ENCODE results near the gene BATF3.

BATF3 gene

DNA sequence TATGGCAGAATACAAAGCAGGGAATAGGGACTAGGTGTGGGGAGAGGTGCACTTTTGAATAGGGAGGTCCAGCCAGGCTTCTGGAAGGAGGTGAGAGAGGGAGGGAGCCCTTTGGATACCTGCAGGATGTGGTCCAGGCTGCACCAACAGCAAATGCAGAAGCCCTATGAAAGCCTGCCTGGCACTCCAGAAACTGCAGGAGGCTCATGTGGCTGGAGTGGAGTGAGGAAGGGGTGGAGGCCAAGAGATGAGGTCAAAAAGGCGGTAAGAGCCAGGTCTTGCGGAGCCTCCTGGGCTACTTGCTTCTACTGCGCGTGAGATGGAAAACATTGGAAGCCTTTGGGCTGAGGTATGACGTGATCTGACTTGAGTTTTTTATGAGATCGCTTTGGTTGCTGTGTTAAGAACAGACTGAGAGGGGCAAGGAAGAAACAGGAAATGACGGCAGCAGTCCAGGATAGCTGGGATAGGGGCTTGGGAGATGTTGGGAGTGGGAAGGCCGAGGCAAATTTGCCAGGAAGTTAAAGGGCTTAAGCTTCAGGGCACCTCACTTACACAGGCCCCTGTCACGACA is 4.4 kb upstream of the BATF3 start:
- no peak for DNase-seq (ENCODE audit: low spot score)

DNA sequence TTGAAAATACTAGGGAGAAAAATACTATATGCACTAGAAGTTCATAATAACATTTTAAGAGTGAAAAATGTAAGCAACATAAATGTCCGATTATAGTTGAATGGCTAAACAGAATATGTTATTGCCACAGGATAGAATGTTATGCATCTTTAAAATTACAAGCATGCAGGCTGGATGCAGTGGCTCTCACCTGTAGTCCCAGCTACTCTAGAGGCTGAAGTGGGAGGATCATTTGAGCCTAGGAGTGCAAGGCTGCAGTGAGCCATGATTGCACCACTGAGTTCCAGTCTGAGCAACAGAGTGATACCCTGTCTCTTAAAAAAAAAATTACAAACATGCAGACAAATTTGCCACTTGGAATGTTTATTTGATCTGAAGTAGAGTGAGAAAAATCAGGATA is 3.0 kb upstream of the BATF3 start:
- DNase-seq (ENCODE audit: low spot score), result no peak

DNA sequence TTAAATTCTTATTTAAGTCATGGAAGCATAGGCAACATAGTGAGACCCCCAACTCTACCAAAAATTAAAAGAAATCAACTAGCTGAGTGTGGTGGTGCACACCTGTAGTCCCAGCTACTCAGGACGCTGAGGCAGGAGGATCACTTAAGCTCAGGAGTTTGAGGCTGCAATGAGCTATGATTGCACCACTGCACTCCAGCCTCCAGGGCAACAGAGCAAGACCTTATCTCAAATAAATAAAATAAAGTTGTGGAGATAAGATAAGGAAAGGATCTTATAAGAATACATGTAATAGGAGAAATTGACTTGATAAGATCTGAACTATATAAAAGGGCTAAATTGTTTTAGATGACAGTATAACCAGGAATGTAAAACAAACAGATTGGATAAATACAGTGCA is 2.3 kb upstream of the BATF3 start:
- no peak for DNase-seq (ENCODE audit: low spot score)

DNA sequence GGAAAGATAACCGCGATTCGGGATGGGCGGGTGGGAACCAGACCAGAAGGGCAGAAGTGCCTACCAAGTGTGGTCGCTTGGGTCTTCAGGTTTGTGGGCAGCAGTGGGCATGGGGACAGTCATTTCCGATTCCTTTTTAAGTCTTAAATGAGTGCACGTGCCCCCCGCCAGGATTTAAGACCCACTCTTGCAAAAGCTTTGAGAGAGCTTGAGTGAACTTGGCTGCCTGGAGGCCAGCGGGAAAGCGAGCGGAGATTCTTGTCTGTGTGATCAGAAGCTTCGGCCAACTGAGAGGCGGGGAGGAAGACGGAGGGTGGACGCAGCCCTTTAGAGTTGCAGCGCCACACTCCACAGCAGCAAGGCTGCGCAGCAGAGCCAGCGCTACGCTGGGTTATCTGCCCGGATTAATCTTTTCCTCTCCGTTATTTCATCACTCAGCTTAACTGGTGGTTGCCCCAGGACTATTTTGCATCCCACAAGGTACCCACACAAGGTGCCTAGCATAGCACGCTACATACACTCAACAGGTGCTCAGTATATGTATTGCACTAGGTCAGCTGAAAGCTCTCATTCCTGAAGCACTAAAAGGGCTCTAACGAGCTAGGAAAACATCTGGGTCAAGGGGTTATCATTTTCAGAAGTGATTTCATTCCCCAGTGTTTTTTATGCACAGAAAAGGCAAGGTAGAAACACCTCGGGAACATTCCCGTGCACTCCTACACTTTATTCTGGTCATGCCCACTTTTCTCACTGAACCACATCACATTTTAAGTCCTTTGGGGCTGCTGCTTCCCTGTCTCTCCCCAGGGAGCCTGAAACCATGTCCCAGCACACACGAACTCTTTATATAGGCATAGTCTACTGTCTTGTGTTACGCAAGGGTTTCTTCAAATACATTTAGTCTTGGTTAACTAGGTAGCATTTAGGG is 1.5 kb upstream of the BATF3 start:
- no peak for DNase-seq (ENCODE audit: low spot score)

DNA sequence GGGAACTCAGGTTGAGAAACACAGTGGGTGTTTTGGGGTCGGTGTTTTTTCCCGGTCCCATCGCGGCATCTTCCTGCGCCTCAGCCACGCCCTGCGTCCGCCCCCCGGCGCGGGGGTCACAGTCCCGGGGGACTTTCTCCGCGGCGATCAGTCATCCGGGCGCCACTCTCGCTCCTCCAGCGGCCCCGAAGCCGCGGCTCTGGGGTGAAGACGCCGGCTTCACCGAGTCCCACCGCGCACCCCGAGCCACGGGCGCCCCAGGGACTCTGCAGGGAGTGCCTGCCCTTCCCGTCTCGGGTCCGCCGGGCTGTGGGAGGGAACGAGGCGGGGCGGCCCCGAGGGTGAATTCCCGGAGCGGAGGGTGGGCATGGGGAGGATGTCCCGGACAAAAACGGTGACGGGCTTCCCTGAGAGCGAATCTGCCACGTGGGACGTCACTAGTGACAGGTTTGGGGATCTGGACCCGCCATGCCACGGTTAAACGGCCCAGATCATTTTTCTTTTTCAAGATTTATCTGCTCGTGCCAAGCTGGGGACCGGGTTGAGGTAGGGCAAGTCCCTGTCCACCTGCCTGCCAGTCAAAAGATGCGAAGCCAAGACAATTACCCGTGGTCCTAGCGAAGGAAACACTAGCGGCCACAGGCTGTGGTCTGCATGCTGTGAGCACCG is 717 bp upstream of the BATF3 start:
- no peak for DNase-seq (ENCODE audit: low spot score)

DNA sequence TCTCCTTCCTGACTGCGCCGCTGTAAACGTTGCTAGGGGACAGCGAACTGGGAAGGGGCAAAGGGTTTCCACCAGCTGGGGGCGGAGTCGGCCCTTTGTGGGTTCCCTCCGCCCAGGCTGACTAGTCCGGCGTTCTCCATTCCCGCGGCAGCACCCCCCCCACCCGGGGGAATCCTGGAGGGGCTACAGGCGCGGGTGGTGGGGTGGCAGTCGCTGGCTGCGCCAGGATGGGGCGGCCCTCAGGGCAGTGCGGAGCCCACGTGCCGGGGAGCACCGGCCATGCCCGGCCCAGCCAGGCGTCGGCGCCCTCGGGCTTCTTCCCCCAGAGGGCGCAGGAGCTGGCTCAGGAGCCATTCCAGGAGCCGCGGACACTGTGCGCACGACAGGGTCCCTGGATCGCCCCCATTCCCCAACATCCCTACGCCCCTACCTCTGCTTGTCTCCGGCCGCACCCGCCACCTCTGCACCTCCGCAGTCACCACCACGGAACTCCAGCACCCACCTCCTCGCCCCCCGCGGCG is 476 bp downstream of the BATF3 start:
- peak; percentile 42 for DNase-seq (ENCODE audit: low spot score)

DNA sequence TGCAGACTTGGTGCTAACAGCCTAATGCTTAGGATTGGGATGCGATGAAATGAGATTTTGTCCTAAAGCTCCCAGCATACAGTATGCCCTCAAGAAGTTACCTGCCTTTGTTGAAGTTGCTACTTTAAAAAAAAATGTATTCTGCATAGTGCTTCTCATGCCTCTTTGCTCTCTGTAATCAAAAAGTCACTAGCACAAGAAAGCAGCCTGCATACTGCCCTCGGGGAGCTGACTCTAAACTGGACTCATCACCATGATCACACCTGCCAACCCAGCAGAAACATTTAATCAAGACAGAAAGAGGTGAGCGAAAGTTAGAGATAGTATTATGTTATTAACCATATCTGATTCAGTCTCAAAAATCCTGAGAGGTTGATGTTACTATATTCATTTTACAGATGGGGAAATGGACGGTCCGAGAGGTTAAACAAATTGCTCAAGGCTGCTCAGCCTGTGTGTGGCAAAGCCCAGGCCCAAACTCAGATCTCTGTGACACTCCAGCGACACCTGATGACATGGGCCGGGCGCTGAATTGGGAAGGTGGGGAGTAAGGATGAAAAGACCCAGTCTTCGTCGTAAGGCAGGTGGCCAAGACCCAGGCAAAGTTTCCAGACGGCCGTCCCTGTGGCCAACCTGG is 1.1 kb downstream of the BATF3 start:
- DNase-seq (ENCODE audit: low spot score), result no peak

DNA sequence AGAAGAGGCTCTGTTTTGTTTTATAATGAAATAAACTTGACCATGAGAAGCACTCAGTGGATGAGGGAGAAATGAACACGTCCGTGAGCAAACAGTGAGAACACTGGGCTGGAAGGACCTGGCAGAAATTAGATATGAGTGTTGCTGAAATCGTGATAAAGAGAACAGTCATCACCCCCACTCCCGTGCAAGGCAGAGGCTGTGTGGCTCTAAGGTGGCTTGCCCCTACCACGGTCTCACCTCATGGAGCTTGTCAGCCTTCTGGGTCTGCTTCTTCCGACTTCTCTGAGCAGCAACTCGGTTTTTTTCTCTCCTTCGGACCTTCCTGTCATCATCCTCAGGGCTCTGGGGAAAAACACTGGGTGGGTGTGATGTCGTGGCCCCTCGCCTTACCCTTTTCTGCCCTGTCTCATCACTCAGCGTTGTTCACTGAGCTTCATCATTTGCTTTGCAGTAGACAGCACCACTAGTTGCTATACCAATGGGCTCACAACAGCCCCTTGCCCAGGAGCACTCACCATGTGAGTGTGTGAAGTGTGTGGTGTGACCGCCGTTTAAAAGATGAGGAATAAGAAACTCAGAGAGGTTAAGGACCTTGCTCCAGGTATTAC is 2.8 kb downstream of the BATF3 start:
- DNase-seq (ENCODE audit: low spot score), result no peak

DNA sequence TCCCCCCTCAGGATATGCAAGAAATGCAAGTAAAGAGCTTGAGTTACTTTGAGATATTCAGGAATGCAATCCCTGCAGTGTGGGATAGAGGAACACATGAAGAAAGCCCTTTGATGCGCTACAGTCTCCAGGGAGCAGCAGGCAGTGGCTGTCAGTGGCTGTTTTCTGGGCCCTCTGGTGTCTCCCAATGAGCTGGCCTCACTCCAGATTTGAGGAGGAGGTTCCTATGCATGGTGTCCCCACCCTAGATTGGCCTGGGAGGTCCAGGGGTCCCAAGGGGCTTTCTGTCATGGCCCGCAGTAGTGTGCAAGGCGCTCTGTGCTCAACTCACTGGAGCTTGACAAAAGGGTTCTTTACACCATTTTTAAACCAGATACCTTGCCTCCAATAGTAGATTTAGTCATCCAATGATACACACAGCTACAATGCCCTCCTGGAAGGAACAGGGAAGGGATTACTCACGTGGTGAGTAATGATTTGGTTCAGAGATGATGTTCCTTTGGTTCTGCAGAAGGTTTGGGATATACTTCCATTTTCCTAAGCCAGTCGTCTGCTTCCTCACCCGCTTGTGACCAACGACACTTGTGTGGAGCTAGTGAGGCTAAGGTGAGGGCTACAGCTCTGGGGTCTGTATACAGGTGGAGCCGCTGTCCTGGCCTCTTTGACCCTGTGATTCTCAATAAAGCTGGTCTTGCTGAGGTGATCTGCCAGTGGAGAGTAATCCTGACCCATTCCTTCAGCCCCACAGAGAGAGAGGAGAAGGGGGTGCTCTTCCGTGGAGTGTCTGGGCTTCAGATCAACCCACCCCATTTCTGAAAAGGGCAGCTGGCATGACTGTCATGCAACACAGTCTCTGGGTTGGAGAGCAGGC is 6.6 kb downstream of the BATF3 start:
- no peak for DNase-seq (ENCODE audit: low spot score)

DNA sequence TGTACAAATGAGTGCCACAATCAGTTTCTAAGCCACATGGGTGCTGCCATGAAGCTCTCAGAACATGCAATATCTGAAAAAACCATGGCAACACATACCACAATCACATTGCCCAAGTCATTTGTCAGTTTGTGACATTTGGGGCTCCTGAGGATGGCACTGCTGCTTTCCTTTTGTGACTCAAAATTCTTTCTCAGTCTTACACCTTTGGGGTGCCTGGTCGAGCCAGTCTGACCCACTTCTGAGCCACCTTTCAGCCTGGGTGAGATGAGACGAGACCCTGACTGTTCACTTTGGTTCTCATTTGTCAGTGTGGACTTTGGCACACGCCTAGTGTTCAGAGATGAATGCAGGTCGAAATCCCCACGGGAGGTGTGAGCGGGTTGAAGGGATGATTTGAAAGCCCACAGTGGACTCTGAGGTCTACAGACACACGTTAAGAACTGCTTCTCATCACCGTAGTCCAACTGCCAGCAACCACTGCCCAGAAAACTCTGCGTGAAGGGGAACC is 8.0 kb downstream of the BATF3 start:
- DNase-seq (ENCODE audit: low spot score), result no peak

DNA sequence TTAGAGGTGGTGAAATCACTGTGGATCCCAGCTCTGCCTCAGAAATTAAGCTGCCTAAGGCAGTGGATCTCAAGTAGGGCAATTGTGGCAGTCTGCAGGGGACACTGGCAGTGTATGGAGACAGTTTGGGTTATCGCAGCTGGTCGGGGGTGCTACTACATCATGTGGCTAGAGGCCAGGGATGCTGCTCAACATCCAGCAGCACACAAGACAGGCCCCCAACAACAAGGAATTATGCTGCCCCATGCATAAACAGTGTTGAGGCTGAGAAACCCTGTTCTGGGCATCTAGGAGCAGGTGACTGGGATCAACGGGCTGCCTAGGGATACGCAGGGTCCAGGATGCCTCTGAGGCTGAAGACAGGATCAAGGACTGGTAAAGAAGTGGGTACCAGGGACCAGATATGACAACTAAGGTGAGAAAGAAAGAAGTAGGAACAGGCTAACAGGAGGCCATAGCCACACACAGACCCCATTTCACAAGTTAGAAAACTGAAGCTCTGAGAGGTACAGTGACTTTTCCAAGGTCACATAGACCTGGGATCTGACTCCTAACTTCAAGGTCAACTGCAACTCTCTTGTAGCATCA is 8.7 kb downstream of the BATF3 start:
- no peak for DNase-seq (ENCODE audit: low spot score)

DNA sequence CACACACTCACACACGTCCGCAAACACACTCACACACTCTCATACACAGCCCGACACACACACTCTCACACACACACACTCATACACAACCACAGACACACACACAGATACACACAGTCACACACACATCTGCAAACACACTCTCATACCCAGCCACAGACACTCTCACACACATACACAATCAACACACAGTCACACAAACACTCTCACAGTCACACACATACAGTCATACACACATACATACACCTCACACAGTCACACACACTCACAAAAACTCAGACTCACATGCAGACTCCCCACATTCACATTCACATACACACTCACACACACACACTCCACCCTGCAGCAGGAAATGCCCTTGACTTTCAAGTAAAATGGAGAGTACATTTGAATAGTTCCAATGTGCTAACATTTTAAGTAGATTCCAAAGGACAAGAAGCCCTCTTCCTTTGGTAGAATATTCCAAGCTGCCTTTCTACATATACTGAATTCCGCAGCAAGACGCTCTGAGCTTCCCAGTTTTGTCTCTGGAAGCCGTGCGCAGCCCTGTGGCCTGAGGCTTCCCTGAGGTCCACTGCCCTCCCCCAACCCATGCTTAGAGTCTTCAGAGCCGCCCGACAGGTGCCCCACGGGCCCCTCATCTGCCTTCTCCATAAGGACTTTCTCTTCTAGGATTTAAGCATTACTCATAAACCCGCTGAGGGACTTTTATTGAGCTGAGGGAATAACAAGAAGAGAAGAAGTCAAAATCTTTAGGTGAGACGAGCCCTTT is 9.7 kb downstream of the BATF3 start:
- DNase-seq (ENCODE audit: low spot score), result no peak

DNA sequence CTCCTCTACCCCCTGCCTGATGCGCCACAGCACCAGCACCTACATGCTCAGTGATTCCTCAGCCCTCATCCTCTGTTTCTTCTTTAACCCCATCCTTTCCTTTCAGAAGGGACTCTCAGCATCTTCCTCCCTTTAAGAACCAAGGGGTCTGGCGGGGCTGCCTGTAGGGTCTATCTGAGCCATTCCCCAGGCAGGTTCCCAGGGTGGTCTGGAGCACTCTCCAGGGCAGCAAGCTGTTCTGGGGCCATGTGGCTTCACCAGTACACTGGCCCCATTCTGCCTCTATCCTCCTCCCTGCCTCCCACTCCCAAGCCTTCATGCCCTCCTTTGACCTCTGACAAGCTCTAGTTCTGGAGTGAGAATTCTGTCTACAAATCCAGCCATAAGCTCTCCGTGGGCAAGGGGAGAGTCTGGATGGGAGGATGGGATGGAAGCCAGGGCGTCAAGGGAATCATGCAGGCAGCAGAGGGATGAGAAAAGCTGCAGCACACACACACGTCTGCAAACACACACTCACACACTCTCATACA is 10.4 kb downstream of the BATF3 start:
- DNase-seq (ENCODE audit: low spot score), result no peak

DNA sequence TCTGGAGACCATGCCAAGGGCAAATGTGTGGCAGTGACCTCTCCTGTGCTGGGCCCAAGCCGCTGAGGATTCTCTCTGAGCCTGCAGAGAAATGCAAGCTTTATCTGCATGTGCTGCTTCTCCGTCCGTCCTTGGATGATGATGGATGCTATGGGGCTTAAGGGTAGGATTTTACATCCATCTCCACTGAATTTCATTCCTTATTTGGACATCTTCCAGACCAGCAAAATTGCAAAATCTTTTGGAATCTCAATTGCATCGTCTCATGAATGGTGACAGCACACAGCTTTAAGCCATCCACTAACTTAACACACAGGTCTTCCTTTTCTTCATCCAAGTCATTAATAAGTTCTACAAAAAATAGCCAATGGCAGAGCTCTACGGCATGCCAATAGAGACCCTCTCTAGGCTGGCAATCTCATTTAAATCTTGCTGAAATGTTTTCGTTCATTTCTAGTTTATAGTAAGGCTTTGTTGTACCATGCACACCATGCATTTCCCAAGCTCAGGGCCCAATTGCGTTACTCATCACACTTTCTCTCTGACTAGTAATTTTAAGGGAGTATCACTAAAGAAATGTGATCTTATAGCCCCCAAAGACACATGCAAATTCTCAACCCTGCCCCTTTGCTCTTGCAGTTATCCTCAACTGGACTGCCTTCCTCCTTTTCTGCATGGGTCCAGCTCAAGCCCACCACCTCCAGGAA is 11.1 kb downstream of the BATF3 start:
- no peak for DNase-seq (ENCODE audit: low spot score)

DNA sequence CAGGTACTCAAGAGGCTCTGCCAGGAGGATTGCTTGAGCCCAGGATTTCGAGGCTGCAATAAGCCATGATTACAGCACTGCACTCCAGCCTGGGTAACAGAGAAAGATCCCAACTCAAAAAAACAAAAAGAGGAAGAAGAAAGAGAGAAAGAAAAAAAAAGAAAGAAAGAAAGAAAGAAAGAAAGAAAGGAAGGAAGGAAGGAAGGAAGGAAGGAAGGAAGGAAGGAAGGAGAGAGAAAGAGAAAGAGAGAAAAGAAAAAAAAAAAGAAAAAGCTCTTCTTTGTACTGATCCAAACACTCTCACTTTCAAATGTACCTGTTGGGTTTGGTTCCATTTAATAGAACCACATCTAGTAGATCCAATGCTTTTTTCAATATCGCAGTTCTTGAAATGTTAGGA is 11.8 kb downstream of the BATF3 start:
- no peak for DNase-seq (ENCODE audit: low spot score)

DNA sequence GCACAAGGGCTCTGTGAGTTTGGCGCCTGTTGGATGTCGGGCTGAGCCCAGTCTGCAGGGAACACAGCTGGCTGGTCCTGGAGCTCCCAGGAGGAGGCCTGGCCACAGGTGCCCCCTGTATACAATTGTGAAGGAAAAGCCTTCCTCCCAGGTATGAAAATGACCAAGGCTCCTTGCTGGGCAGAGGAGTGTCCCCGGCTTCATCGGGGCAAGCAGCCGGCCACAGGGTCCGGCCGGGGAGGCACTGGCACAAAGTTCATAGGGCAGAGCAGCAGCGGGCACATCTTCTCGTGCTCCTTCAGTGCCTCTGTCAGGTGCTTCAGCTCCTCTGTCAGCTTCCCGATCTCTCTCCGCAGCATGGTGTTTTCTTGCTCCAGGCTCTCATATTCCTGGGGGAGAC is 13.0 kb downstream of the BATF3 start:
- no peak for DNase-seq (ENCODE audit: low spot score)

DNA sequence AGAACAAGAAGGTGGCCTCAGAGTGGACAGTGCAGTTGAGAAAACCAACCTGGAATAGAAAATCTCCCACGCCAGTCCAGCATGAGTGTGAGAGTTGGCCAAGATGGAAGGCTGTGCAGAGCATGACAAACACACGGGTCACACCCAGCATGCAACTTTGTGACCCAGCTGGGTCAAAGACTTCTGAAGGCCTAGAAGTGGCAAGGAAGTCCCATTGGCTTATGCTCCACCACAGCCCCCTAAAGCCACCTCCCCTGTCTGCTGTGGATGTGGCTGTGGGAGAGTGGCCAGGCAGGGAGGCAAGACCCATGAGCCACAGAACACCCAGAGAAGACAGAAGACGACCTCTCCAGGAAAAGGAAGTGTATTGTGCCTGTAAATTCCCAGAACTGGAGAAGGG is 13.6 kb downstream of the BATF3 start:
- DNase-seq (ENCODE audit: low spot score), result no peak

DNA sequence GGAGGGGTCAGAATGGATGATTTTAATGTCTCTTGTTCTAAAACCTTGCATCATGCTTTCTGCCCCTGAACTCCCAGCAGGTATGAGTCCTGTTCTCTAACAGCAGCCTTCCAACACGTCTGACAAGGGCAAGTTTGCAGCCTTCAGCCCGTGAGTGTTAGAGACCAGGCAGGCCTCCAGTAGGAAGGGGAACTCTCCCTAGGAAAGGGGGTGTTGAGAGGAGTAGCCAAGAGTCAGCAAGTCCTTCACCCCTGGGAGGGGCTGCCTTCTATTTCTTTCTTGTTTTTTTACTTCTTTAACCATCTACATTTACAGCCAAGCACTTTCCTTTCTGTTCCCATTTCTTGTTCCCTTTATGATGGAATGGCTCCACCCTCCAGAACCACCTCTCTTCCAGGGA is 14.2 kb downstream of the BATF3 start:
- DNase-seq (ENCODE audit: low spot score), result no peak

All from HuH-7.5 (cell line).